Bronchial smooth muscle cell (primary cell): ENCODE measurements around the gene LANCL1. TPM values are rescaled to one million over a fixed set of nuclear protein-coding genes. Genes with fewer than 3 reads are reported as not detected.

Experiments used
- total RNA-seq: library from RNA; depleted of rRNA; stranded (reverse); fragments of >200 nt; gene quantifications from 2 replicates; pipeline ENCODE4 v1.2.1, GENCODE V29; 2014

The LANCL1 gene
- 34.7 and 60.7 TPM in 2 replicates for total RNA-seq

GRCh38 chr2:210476194-210477128 lies at the start of gene LANCL1:
Gene LANCL1, minus strand, starts transcription at chr2:210476759. Its CDS starts 363 bp downstream, at chr2:210476396.

Other genes starting within 250 kb of the LANCL1 start
- not detected in 2 replicates for gene MYL1, start 161.6 kb downstream of the LANCL1 start, total RNA-seq
- gene CPS1, start 79.8 kb upstream of the LANCL1 start, total RNA-seq = 9.1 and 34.6 TPM in 2 replicates